NCI-H146 treated with DMSO at 0.1 percent for 48 hours (cell line): Measurements from ENCODE around the gene WNT5A.

Experiments used
- DNase-seq: peaks from one replicate; lab custom pipeline; 2025; ENCODE audit not compliant: unreplicated experiment; lab: John Stamatoyannopoulos, UW

Gene WNT5A

GRCh38 chr3:55482496-55483195, 4.5 kb downstream of the WNT5A start:
- no peak for DNase-seq

DNA sequence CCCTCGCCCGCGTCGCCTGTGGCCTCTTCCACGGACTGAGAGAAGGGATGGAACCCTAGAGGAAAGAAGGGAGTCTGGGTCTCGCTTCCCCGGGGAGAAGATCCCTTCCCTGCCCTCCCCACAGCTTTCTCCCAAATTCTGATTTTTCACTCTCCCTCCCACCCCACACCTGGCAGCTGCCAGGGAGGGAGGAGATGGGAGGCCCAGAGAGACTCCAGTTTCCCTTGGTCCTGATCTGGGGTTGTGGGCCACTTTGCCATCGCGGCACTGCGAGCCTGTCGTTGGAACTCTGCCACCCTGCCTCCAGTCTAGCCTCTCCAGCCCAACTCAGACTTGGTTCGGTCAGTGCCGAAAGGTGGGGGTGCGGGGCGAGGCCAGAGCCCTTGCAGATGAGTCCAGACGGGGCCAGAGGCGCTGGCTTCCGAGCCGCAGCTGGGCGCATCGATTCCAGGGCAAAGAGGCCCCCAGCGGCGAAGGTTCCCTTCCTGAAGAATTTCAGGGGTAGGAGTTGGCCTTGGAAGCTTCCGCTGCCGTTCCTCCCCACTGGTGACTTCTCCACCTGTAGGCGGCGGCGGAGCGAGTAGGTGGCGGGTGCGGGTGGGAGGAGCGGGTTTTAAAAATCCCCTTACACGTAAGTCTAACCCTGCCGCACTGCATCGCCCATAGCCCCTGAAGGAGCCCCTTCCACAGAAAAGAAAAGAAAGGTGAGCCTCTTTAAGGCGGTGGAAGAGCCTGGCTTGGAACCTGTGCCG, 5.2 kb downstream of the WNT5A start:
- DNase-seq: no peak

- peak; percentile 8 for DNase-seq
These were observed 6.0 kb downstream of the WNT5A start for GRCh38 chr3:55480911-55481743.

GRCh38 chr3:55477306-55478303, 9.5 kb downstream of the WNT5A start:
- DNase-seq: no peak

DNA sequence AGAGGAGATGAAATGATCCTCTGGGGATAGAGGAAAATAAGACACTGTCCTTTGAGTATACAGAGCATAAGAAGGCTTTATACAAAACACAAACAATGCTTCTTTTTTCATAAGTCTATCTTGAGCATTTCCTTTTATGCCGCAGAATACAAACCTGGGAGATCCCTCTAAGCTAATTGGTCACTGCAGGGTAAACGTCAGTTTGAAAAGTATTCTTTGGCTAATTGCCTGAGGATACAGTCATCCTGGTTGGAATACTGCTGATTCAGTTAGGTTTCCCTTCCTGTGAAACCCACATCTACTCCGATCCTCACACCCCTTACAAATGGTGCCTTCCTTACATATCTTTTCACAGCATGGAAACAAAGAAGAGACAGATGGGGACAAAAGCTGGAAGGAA, 10.6 kb downstream of the WNT5A start:
- DNase-seq: no peak

DNA sequence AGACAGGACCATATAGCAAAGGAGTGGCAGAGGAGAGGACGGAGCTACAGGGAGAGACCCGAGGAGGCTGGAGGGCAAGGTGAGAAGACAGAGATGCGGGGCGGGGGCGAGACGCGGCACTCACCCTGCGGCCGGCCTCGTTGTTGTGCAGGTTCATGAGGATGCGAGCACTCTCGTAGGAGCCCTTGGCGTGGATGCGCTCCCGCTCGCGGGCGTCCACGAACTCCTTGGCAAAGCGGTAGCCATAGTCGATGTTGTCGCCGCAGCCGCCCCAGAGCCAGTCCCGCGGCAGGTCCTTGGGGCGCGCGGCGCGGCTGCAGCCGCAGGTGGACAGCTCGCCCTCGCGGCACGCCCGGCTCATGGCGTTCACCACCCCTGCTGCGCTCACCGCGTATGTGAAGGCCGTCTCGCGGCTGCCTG, 12.9 kb downstream of the WNT5A start:
- DNase-seq: no peak

DNA sequence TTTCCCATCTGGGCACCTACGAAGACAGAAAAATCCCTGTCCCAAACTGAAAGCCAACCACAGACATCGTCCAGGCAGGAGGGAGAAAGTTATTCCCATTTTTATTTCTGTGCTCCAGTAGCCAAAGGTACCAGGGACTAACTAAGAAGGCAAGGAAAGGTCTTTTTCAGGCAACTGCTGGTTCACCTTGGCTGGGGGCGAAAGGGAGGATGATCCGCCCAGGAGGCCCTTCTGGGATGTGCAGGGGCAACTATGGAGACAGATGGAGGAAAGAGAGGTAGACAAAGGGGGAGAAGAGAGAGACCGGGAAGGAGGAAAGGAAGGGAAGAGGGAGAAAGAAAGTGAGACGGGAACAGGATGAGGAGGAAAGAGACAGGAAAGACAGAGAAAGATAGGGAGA, 13.3 kb downstream of the WNT5A start:
- no peak for DNase-seq

GRCh38 chr3:55471522-55472280, 15.4 kb downstream of the WNT5A start:
- no peak for DNase-seq

- DNase-seq: no peak
These were observed 16.0 kb downstream of the WNT5A start for GRCh38 chr3:55471084-55471483.

DNA sequence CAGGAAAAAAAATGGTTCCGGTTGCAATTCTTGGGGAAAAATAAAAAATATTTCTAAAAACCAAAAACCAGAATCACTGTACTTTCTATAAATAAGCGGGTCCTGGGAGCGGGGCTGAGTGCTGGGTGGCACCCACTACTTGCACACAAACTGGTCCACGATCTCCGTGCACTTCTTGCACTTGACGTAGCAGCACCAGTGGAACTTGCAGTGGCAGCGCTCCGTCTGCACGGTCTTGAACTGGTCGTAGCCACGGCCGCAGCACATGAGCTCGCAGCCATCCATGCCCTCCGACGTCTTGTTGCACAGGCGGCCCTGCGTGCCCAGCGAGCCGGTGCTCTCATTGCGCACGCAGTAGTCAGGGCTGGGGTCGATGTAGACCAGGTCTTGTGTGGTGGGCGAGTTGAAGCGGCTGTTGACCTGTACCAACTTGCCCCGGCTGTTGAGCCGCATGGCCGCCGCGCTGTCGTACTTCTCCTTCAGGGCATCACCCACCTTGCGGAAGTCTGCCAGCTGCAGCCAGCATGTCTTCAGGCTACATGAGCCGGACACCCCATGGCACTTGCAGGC, 17.1 kb downstream of the WNT5A start:
- no peak for DNase-seq

DNA sequence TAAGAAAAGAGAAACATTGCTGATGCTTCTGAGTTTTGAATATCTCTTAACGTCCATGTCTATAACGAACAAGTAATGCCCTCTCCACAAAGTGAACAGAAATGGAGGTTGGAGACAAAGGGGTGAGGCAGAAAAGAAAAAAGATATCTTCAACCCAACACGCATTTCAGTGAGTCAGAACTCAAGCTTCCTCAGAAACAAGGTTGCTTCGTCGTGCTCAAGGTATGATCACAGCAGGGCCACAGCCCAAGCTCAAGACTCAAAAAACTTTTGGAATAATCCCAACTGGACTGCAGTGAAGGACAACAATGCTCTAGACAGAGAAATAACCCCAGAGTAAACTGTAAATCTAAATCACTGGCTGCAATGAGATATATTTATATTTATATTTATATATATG, 18.9 kb downstream of the WNT5A start:
- no peak for DNase-seq

- DNase-seq: no peak
These were observed 20.0 kb downstream of the WNT5A start for GRCh38 chr3:55467099-55467498.

GRCh38 chr3:55466526-55466925, 20.6 kb downstream of the WNT5A start:
- no peak for DNase-seq

GRCh38 chr3:55461896-55462295, 25.2 kb downstream of the WNT5A start:
- no peak for DNase-seq

DNA sequence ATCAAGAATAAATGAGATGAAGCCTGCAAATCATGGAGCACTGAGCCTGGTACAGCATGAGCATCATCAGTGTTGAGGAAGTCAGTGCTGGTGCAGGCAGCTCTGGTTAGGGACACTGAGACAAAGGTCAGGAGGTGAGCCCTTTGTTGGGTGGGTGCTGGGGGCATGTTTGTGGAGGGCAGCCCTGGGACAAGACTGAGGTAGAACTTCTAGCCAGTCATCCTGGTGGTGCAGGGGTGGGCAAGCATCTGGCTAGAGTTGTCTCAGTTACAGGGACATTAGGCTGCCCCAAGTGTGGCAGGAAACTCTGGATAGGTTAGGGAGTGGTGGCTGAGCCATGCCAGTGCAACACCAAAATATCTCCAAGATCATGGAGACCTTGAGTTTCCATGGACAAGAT, 27.3 kb downstream of the WNT5A start:
- no peak for DNase-seq

GRCh38 chr3:55458181-55458790, 28.8 kb downstream of the WNT5A start:
- no peak for DNase-seq

DNA sequence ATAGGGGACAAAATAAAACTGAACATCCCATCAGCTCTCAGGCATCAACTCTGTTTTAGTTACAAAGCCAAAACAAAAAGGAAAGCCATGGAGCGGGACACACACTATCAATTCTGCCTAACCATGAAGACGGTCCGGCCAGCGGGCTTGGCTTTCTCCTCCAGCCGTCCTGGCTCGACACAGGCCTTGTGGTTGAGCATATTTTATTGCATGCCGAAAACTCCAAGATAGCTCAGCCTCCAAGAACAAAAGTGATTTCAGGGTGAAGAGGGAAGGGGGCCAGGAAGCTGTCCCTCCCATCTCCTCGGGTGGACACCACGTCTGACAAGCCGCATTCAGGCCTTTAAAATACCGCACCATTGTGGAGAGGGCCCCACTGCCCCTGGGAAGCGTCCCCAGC, 31.2 kb downstream of the WNT5A start:
- no peak for DNase-seq

DNA sequence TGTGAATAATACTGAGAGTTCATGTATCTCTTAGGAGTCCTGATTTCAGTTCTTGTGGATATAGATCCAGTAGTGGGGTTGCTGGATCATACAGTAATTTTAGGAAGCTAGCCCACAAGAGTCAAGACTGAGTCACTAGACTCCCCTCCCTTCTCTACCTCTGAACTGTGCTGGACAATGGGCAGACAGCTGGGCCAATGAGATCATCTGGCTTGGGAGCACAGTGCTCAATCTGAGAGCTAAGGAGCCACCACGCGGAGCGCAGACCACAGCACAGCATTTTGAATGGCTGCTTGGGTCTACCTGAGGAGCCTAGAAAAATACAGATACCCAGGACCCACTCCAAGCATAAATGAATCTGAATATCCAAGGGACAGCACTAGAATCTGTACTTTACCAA, 32.5 kb downstream of the WNT5A start:
- DNase-seq: no peak

- DNase-seq: no peak
These were observed 33.1 kb downstream of the WNT5A start for GRCh38 chr3:55453886-55454496.
